BE2C (cell line): ENCODE data around the gene PTPDC1. TPM values are rescaled to one million over a fixed set of nuclear protein-coding genes. Genes with fewer than 3 reads are reported as not detected.

ENCODE experiments used
- DNase-seq: peaks from one replicate; pipeline ENCODE4 v3.0.0-alpha.2; 2020
- H3K27me3 ChIP-seq: fragments of 250-450 bp; sonication (Bioruptor Pico); 2 replicates; pipeline ENCODE4 v1.5.1; 2020; ENCODE audit warnings: mild to moderate bottlenecking
- H3K36me3 ChIP-seq: fragments of 250-450 bp; sonication (Bioruptor Pico); 2 replicates; pipeline ENCODE4 v1.5.1; 2020; ENCODE audit warnings: mild to moderate bottlenecking
- H3K4me1 ChIP-seq: fragments of 250-450 bp; sonication (Bioruptor Pico); 2 replicates; pipeline ENCODE4 v1.5.1; 2020
- H3K4me3 ChIP-seq: 2 replicates; pipeline ENCODE4 v1.5.1; 2011; ENCODE audit warnings: low read depth, low read length
- H3K9me3 ChIP-seq: fragments of 250-450 bp; sonication (Bioruptor Pico); 2 replicates; pipeline ENCODE4 v1.5.1; 2020
- CTCF ChIP-seq: IDR thresholded peaks from 2 replicates; pipeline ENCODE4 v1.5.1; 2012; ENCODE audit warnings: mild to moderate bottlenecking, low read depth, low read length
- polyA plus RNA-seq: library from polyadenylated mRNA; unstranded; fragments of >200 nt; gene quantifications from one replicate; pipeline ENCODE4 v1.2.1, GENCODE V29; 2012; ENCODE audit warnings: low read depth, missing spikeins; ENCODE audit not compliant: insufficient read length, insufficient read depth

The PTPDC1 gene
- 4.7 TPM for polyA plus RNA-seq

GRCh38 chr9:94084314-94084713, at the start of gene PTPDC1:
Gene PTPDC1, plus strand, starts transcription at chr9:94084464. Its CDS starts 67 bp downstream, at chr9:94084531.
- peaks cover 3% of the 10 kb centered on the region; the same call in 1 of the 2 replicates for H3K36me3 ChIP-seq
- no peaks in the 10 kb centered on the region for H3K27me3 ChIP-seq
- peaks cover 5% of the 10 kb centered on the region; the same call in 1 of the 2 replicates for H3K4me1 ChIP-seq
- no peaks in the 10 kb centered on the region for H3K9me3 ChIP-seq
- no peak for TF ChIP-seq CTCF
- DNase-seq = peak; percentile 28
- H3K4me3 ChIP-seq = no peak within 1 kb of the TSS

- TF ChIP-seq CTCF = no peak
- Histone ChIP-seq H3K4me3 (no peak overlapping the region), H3K27me3 (no peaks in the 10 kb centered on the region), H3K4me1 (no peaks in the 10 kb centered on the region), H3K9me3 (no peaks in the 10 kb centered on the region), H3K36me3 (no peaks in the 10 kb centered on the region)
- DNase-seq = no peak
These were observed 49.8 kb upstream of the PTPDC1 start for GRCh38 chr9:94034511-94034910.

- no peak for TF ChIP-seq CTCF
- no peak for DNase-seq
- H3K4me3 ChIP-seq = no peak overlapping the region
- H3K9me3 ChIP-seq = no peaks in the 10 kb centered on the region
- no peaks in the 10 kb centered on the region for H3K36me3 ChIP-seq
- H3K27me3 ChIP-seq = no peaks in the 10 kb centered on the region; the same call in 1 of the 2 replicates
- H3K4me1 ChIP-seq = no peaks in the 10 kb centered on the region
These were observed 44.5 kb upstream of the PTPDC1 start for GRCh38 chr9:94039786-94040185.

- Histone ChIP-seq H3K4me1 (no peaks in the 10 kb centered on the region), H3K36me3 (no peaks in the 10 kb centered on the region), H3K4me3 (no peak overlapping the region), H3K27me3 (no peaks in the 10 kb centered on the region; the same call in 1 of the 2 replicates), H3K9me3 (no peaks in the 10 kb centered on the region)
- no peak for TF ChIP-seq CTCF
- no peak for DNase-seq
These were observed 41.5 kb upstream of the PTPDC1 start for GRCh38 chr9:94042516-94043360.

GRCh38 chr9:94054716-94055115, 29.5 kb upstream of the PTPDC1 start:
- no peak overlapping the region for H3K4me3 ChIP-seq
- H3K4me1 ChIP-seq = no peaks in the 10 kb centered on the region
- peaks cover 4% of the 10 kb centered on the region for H3K9me3 ChIP-seq
- no peaks in the 10 kb centered on the region for H3K27me3 ChIP-seq
- no peak for TF ChIP-seq CTCF
- no peak for DNase-seq
- H3K36me3 ChIP-seq = no peaks in the 10 kb centered on the region

- H3K36me3 ChIP-seq = no peaks in the 10 kb centered on the region
- no peak for DNase-seq
- H3K27me3 ChIP-seq = no peaks in the 10 kb centered on the region
- TF ChIP-seq CTCF = no peak
- no peak overlapping the region for H3K4me3 ChIP-seq
- H3K4me1 ChIP-seq = no peaks in the 10 kb centered on the region
- no peaks in the 10 kb centered on the region for H3K9me3 ChIP-seq
These were observed 27.8 kb upstream of the PTPDC1 start for GRCh38 chr9:94056442-94056974.
